ENCODE data around the gene MSANTD1. TPM values are rescaled to one million over a fixed set of nuclear protein-coding genes. Genes with fewer than 3 reads are reported as not detected.
A peak's percentile ranks its signal among the peaks of the same experiment; 100 is the strongest.

The MSANTD1 gene
- 0.13 TPM for polyA plus RNA-seq (2013)

GRCh38 chr4:3248811-3249661 lies at the start of gene MSANTD1:
Gene MSANTD1, plus strand, starts transcription at chr4:3249159. Its CDS starts 64 bp downstream, at chr4:3249223.
- WGBS (ENCODE audit: insufficient coverage): 97% methylated on average over 62 of the region's 72 CpGs

GRCh38 chr4:3199653-3200422 lies 49.1 kb upstream of the MSANTD1 start:
- CTCF ChIA-PET: interaction anchor here (1.0 to 2.1 kb wide), 4 partner anchors 9 to 281 kb away, joined by 3 to 4 read pairs (median 3); no protein-coding TSS in a partner anchor
- DNase-seq: no peak
- H3K4me3 ChIP-seq (ENCODE audit: control insufficient read depth in 1 of 7, extremely low read depth in 1 of 7, insufficient read depth in 4 of 7, low read depth in 2 of 7, low read length in 6 of 7): no peak overlapping the region
- no peaks in the 10 kb centered on the region for H3K9me3 ChIP-seq (ENCODE audit: control extremely low read depth in 1 of 5, control insufficient read depth in 4 of 5, insufficient read depth in 2 of 5, low read depth in 1 of 5, low read length in 4 of 5)
- no peaks in the 10 kb centered on the region for H3K27me3 ChIP-seq (replicated peaks in 2 of 5; ENCODE audit: control insufficient read depth in 4 of 5, insufficient read depth in 5 of 5, low read length in 4 of 5)
- H3K4me1 ChIP-seq (ENCODE audit: control extremely low read depth in 1 of 4, control insufficient read depth in 4 of 4, insufficient read depth in 4 of 4, low read length in 3 of 4): peaks cover 7 to 41% (median 33%) of the 10 kb centered on the region in 4 experiments
- POLR2A ChIA-PET: no interaction called here
- 93% methylated on average over 16 of the region's 17 CpGs for WGBS (ENCODE audit: insufficient coverage)
- H3K36me3 ChIP-seq (ENCODE audit: control insufficient read depth in 4 of 4, insufficient read depth in 4 of 4, low read length in 3 of 4): peaks cover 0 to 53% (median 44%) of the 10 kb centered on the region in 4 experiments
- no peak overlapping the region for H3K27ac ChIP-seq (ENCODE audit: insufficient read depth in 1 of 2, low read depth in 1 of 2, low read length in 2 of 2, poor library complexity in 1 of 2, severe bottlenecking in 2 of 2)

More at GRCh38 chr4:3248811-3249661, at the start of gene MSANTD1:
- Histone ChIP-seq H3K4me1 (ENCODE audit: control extremely low read depth in 1 of 4, control insufficient read depth in 4 of 4, insufficient read depth in 4 of 4, low read length in 3 of 4) (peaks cover 0 to 10% (median 8%) of the 10 kb centered on the region in 4 experiments), H3K27ac (ENCODE audit: insufficient read depth in 1 of 2, low read depth in 1 of 2, low read length in 2 of 2, poor library complexity in 1 of 2, severe bottlenecking in 2 of 2) (no peak within 1 kb of the TSS), H3K27me3 (replicated peaks in 2 of 5; ENCODE audit: control insufficient read depth in 4 of 5, insufficient read depth in 5 of 5, low read length in 4 of 5) (no peaks in the 10 kb centered on the region), H3K4me3 (ENCODE audit: control insufficient read depth in 1 of 7, extremely low read depth in 1 of 7, insufficient read depth in 4 of 7, low read depth in 2 of 7, low read length in 6 of 7) (no peak within 1 kb of the TSS), H3K36me3 (ENCODE audit: control insufficient read depth in 4 of 4, insufficient read depth in 4 of 4, low read length in 3 of 4) (peaks cover 0 to 2% (median under 1%) of the 10 kb centered on the region in 4 experiments), H3K9me3 (ENCODE audit: control extremely low read depth in 1 of 5, control insufficient read depth in 4 of 5, insufficient read depth in 2 of 5, low read depth in 1 of 5, low read length in 4 of 5) (no peaks in the 10 kb centered on the region)
- peak; percentile 12 to 55 (median 46) for DNase-seq
- CTCF ChIA-PET: interaction anchor here (0.9 to 1.0 kb wide), 2 partner anchors 8 to 193 kb away, joined by 3 read pairs; partner anchors contain the start of gene HGFAC
- POLR2A ChIA-PET: no interaction called here

GRCh38 chr4:3200423-3201090 lies 48.4 kb upstream of the MSANTD1 start:
- POLR2A ChIA-PET: no interaction called here
- H3K27me3 ChIP-seq (replicated peaks in 2 of 5; ENCODE audit: control insufficient read depth in 4 of 5, insufficient read depth in 5 of 5, low read length in 4 of 5): no peaks in the 10 kb centered on the region
- peaks cover 7 to 41% (median 33%) of the 10 kb centered on the region in 4 experiments for H3K4me1 ChIP-seq (ENCODE audit: control extremely low read depth in 1 of 4, control insufficient read depth in 4 of 4, insufficient read depth in 4 of 4, low read length in 3 of 4)
- no peak for DNase-seq
- H3K36me3 ChIP-seq (ENCODE audit: control insufficient read depth in 4 of 4, insufficient read depth in 4 of 4, low read length in 3 of 4): peaks cover 0 to 47% (median 37%) of the 10 kb centered on the region in 4 experiments
- H3K4me3 ChIP-seq (ENCODE audit: control insufficient read depth in 1 of 7, extremely low read depth in 1 of 7, insufficient read depth in 4 of 7, low read depth in 2 of 7, low read length in 6 of 7): no peak overlapping the region
- 96% methylated on average over 7 of the region's 8 CpGs for WGBS (ENCODE audit: insufficient coverage)
- CTCF ChIA-PET: interaction anchor here (1.0 to 1.1 kb wide), 3 partner anchors 9 to 26 kb away, joined by 3 read pairs; no protein-coding TSS in a partner anchor
- H3K27ac ChIP-seq (ENCODE audit: insufficient read depth in 1 of 2, low read depth in 1 of 2, low read length in 2 of 2, poor library complexity in 1 of 2, severe bottlenecking in 2 of 2): no peak overlapping the region
- no peaks in the 10 kb centered on the region for H3K9me3 ChIP-seq (ENCODE audit: control extremely low read depth in 1 of 5, control insufficient read depth in 4 of 5, insufficient read depth in 2 of 5, low read depth in 1 of 5, low read length in 4 of 5)

- Histone ChIP-seq H3K9me3 (ENCODE audit: control extremely low read depth in 1 of 5, control insufficient read depth in 4 of 5, insufficient read depth in 2 of 5, low read depth in 1 of 5, low read length in 4 of 5) (no peaks in the 10 kb centered on the region), H3K36me3 (ENCODE audit: control insufficient read depth in 4 of 4, insufficient read depth in 4 of 4, low read length in 3 of 4) (peaks cover 5 to 46% (median 38%) of the 10 kb centered on the region in 4 experiments), H3K4me1 (ENCODE audit: control extremely low read depth in 1 of 4, control insufficient read depth in 4 of 4, insufficient read depth in 4 of 4, low read length in 3 of 4) (peaks cover 7 to 28% (median 22%) of the 10 kb centered on the region in 4 experiments), H3K27ac (ENCODE audit: insufficient read depth in 1 of 2, low read depth in 1 of 2, low read length in 2 of 2, poor library complexity in 1 of 2, severe bottlenecking in 2 of 2) (no peak overlapping the region), H3K4me3 (ENCODE audit: control insufficient read depth in 1 of 7, extremely low read depth in 1 of 7, insufficient read depth in 4 of 7, low read depth in 2 of 7, low read length in 6 of 7) (peak overlapping the region in 4 of 7 experiments; percentile 11 to 50 (median 28)), H3K27me3 (replicated peaks in 2 of 5; ENCODE audit: control insufficient read depth in 4 of 5, insufficient read depth in 5 of 5, low read length in 4 of 5) (no peaks in the 10 kb centered on the region)
- ChIA-PET CTCF (interaction anchor here (0.9 to 1.8 kb wide), 4 partner anchors 8 to 269 kb away, joined by 3 to 6 read pairs (median 6); no protein-coding TSS in a partner anchor), POLR2A (no interaction called here)
- WGBS (ENCODE audit: insufficient coverage): 30% methylated on average over 7 of the region's 11 CpGs
- peak; percentile 45 to 84 (median 81) for DNase-seq
These were observed 46.9 kb upstream of the MSANTD1 start for GRCh38 chr4:3201718-3202702.

- WGBS (ENCODE audit: insufficient coverage): 63% methylated on average over 4 of the region's 22 CpGs
- Histone ChIP-seq H3K27ac (ENCODE audit: insufficient read depth in 1 of 2, low read depth in 1 of 2, low read length in 2 of 2, poor library complexity in 1 of 2, severe bottlenecking in 2 of 2) (no peak overlapping the region), H3K9me3 (ENCODE audit: control extremely low read depth in 1 of 5, control insufficient read depth in 4 of 5, insufficient read depth in 2 of 5, low read depth in 1 of 5, low read length in 4 of 5) (no peaks in the 10 kb centered on the region), H3K4me1 (ENCODE audit: control extremely low read depth in 1 of 4, control insufficient read depth in 4 of 4, insufficient read depth in 4 of 4, low read length in 3 of 4) (peaks cover 9 to 28% (median 20%) of the 10 kb centered on the region in 4 experiments), H3K36me3 (ENCODE audit: control insufficient read depth in 4 of 4, insufficient read depth in 4 of 4, low read length in 3 of 4) (peaks cover 9 to 48% (median 39%) of the 10 kb centered on the region in 4 experiments), H3K27me3 (replicated peaks in 2 of 5; ENCODE audit: control insufficient read depth in 4 of 5, insufficient read depth in 5 of 5, low read length in 4 of 5) (no peaks in the 10 kb centered on the region), H3K4me3 (ENCODE audit: control insufficient read depth in 1 of 7, extremely low read depth in 1 of 7, insufficient read depth in 4 of 7, low read depth in 2 of 7, low read length in 6 of 7) (no peak overlapping the region)
- POLR2A ChIA-PET: no interaction called here
- DNase-seq: peak in 2 of 3 donors; percentile 25 to 26
- CTCF ChIA-PET: interaction anchor here (1.2 to 1.8 kb wide), 2 partner anchors 9 kb away, joined by 6 read pairs; no protein-coding TSS in a partner anchor
These were observed 45.8 kb upstream of the MSANTD1 start for GRCh38 chr4:3202836-3203820.

Measured in common myeloid progenitor, CD34-positive (primary cell).